HepG2 (cell line): ENCODE results near the gene EIF4G1. TPM values are rescaled to one million over a fixed set of nuclear protein-coding genes. Genes with fewer than 3 reads are reported as not detected.

Experiments used
- ATF3 ChIP-seq: sonication (generic); formaldehyde crosslinking; IDR thresholded peaks from 2 replicates; pipeline ENCODE4 v1.4.0; 2020; ENCODE audit warnings: missing genetic modification reagents
- CEBPZ ChIP-seq: IDR thresholded peaks from 2 replicates; pipeline ENCODE4 v1.6.1; 2012; ENCODE audit warnings: low read length, improper control_type of control experiment
- FOXO1 ChIP-seq: sonication (generic); formaldehyde crosslinking; IDR thresholded peaks from 2 replicates; pipeline ENCODE4 v1.4.0; 2020; ENCODE audit warnings: missing genetic modification reagents
- HINFP ChIP-seq: sonication (generic); formaldehyde crosslinking; IDR thresholded peaks from 2 replicates; pipeline ENCODE4 v1.4.0; 2020; ENCODE audit warnings: low read depth, mild to moderate bottlenecking, missing genetic modification reagents
- HIVEP1 ChIP-seq: sonication (generic); formaldehyde crosslinking; IDR thresholded peaks from 2 replicates; pipeline ENCODE4 v1.4.0; 2020; ENCODE audit warnings: mild to moderate bottlenecking, missing genetic modification reagents
- MAZ ChIP-seq, 2 experiments: sonication (generic) in 1 of 2; formaldehyde crosslinking in 1 of 2; IDR thresholded peaks; 2 replicates each; pipeline versions ENCODE4 v1.5.0 to v1.6.1; 2012 to 2020; ENCODE audit warnings: low read depth in 2 of 2, mild to moderate bottlenecking in 2 of 2, borderline replicate concordance in 1 of 2, improper control_type of control experiment in 1 of 2, low read length in 1 of 2, missing genetic modification reagents in 1 of 2, moderate library complexity in 1 of 2
- MXI1 ChIP-seq: IDR thresholded peaks from 3 replicates; pipeline ENCODE4 v1.6.1; 2012; ENCODE audit warnings: low read depth, low read length, inconsistent platforms, borderline replicate concordance
- PBX2 ChIP-seq: IDR thresholded peaks from 2 replicates; pipeline ENCODE4 v1.6.1; 2016; ENCODE audit warnings: control low read depth
- PHF8 ChIP-seq: sonication (generic); formaldehyde crosslinking; IDR thresholded peaks from 2 replicates; pipeline ENCODE4 v1.5.0; 2020; ENCODE audit warnings: missing genetic modification reagents
- SUZ12 ChIP-seq: fragments of 150-350 bp; IDR thresholded peaks from 2 replicates; pipeline ENCODE4 v1.6.1; 2014; ENCODE audit warnings: low read depth, low read length
- THAP7 ChIP-seq: sonication (generic); formaldehyde crosslinking; IDR thresholded peaks from 2 replicates; pipeline ENCODE4 v1.8.1; 2023; ENCODE audit warnings: mild to moderate bottlenecking, missing genetic modification reagents
- UBTF ChIP-seq: sonication (generic); formaldehyde crosslinking; IDR thresholded peaks from 2 replicates; pipeline ENCODE4 v1.4.0; 2020; ENCODE audit warnings: mild to moderate bottlenecking, missing genetic modification reagents
- ZNF292 ChIP-seq: sonication (generic); formaldehyde crosslinking; IDR thresholded peaks from 2 replicates; pipeline ENCODE4 v1.8.1; 2022; ENCODE audit warnings: mild to moderate bottlenecking, low read depth, missing genetic modification reagents, borderline replicate concordance
- ZNF333 ChIP-seq: sonication (generic); formaldehyde crosslinking; IDR thresholded peaks from 2 replicates; pipeline ENCODE4 v1.4.0; 2020; ENCODE audit warnings: mild to moderate bottlenecking, missing genetic modification reagents, borderline replicate concordance
- ZNF451 ChIP-seq: sonication (generic); formaldehyde crosslinking; IDR thresholded peaks from 2 replicates; pipeline ENCODE4 v1.5.0; 2020; ENCODE audit warnings: mild to moderate bottlenecking, missing genetic modification reagents
- ZNF569 ChIP-seq: sonication (generic); formaldehyde crosslinking; IDR thresholded peaks from 2 replicates; pipeline ENCODE4 v1.5.0; 2020; ENCODE audit warnings: mild to moderate bottlenecking, missing genetic modification reagents, moderate library complexity, borderline replicate concordance
- ZNF724P ChIP-seq: sonication (generic); formaldehyde crosslinking; IDR thresholded peaks from 2 replicates; pipeline ENCODE4 v1.8.0; 2022; ENCODE audit warnings: missing genetic modification reagents, borderline replicate concordance
- polyA plus RNA-seq, 8 experiments: library from polyadenylated mRNA; depleted of rRNA in 3 of 8; stranded (reverse) in 7 of 8; unstranded in 1 of 8; fragments of >200 nt; fragmentation: Illumina TruSeq in 4 of 8; extraction: Trizol in 4 of 8; gene quantifications; 2 replicates each; pipeline versions ENCODE4 v1.2.1 to v1.2.3, GENCODE V29; 2011 to 2016; ENCODE audit warnings: low read depth in 4 of 8, missing spikeins in 1 of 8, mixed read lengths in 1 of 8; ENCODE audit not compliant: insufficient read depth in 1 of 8
- total RNA-seq, 5 experiments: library from RNA; depleted of rRNA; stranded (reverse); fragments of >200 nt; fragmentation: Illumina TruSeq; extraction: Trizol; gene quantifications; 2 replicates each; pipeline ENCODE4 v1.2.3, GENCODE V29; 2016; ENCODE audit warnings: low read depth in 1 of 5

The EIF4G1 gene
- total and polyA plus RNA-seq, 2 of the 13 experiments (the other 11 are each of a cell fraction or from before 2014, with no cell fraction given), result 208 to 213 TPM

- TF ChIP-seq MAZ (IDR thresholded peaks at IDR 0.05; ENCODE audit: borderline replicate concordance, low read depth, low read length), result no peak
- peak; percentile 13 for TF ChIP-seq MAZ (CRISPR knock-in tag; IDR thresholded peaks at IDR 0.05; ENCODE audit: low read depth)
- 0 out of 2 replicates have a peak, but pooled peaks have one; percentile 37 for TF ChIP-seq ZNF333
- peak; percentile 42; the same call in 1 of the 2 replicates for TF ChIP-seq THAP7 (CRISPR knock-in tag)
- TF ChIP-seq MXI1, result peak; percentile 38; the same call in 1 of the 3 replicates
- no peak for TF ChIP-seq FOXO1 (CRISPR knock-in tag)
- no peak for TF ChIP-seq CEBPZ
- TF ChIP-seq ZNF292, result 0 out of 2 replicates have a peak, but pooled peaks have one; percentile 0
- TF ChIP-seq PBX2 (CRISPR knock-in tag), result no peak
- no peak; the same call in 1 of the 2 replicates for TF ChIP-seq UBTF (CRISPR knock-in tag)
- TF ChIP-seq HIVEP1 (CRISPR knock-in tag), result no peak
- no peak for TF ChIP-seq ZNF569 (CRISPR knock-in tag)
- TF ChIP-seq SUZ12, result no peak
- TF ChIP-seq PHF8, result peak; percentile 7; the same call in 1 of the 2 replicates
- TF ChIP-seq HINFP (CRISPR knock-in tag), result no peak
- TF ChIP-seq ZNF451, result no peak
- no peak for TF ChIP-seq ATF3 (CRISPR knock-in tag)
- TF ChIP-seq ZNF724P, result no peak
Observed at GRCh38 chr3:184378651-184379357, 64.4 kb downstream of the EIF4G1 start (continued).
